GM23338 (cell line): ENCODE data around the gene MAP3K9.

ENCODE experiments used
- CREB1 ChIP-seq: fragments of 250-450 bp; sonication (Bioruptor Pico); IDR thresholded peaks from 2 replicates; pipeline ENCODE4 v1.5.0; 2020; ENCODE audit warnings: low read depth, mild to moderate bottlenecking, moderate library complexity
- CTCF ChIP-seq, 2 experiments: fragments of 200-600 bp in 1 of 2; sonication (generic) in 1 of 2; conservative IDR thresholded peaks; 2 replicates each; pipeline versions ENCODE4 v1.5.1 to v1.6.1; 2016 to 2017; ENCODE audit warnings: antibody characterized with exemption in 2 of 2, low read depth in 2 of 2, mild to moderate bottlenecking in 2 of 2, moderate library complexity in 1 of 2
- EZH2 ChIP-seq: fragments of 200-600 bp; sonication (generic); IDR thresholded peaks from one replicate; pipeline ENCODE4 v1.8.0; 2017; ENCODE audit warnings: antibody characterized with exemption, mild to moderate bottlenecking, low read depth; ENCODE audit not compliant: unreplicated experiment
- EZH2phosphoT487 ChIP-seq: fragments of 200-600 bp; sonication (generic); IDR thresholded peaks from one replicate; pipeline ENCODE4 v1.8.1; 2018; ENCODE audit warnings: antibody characterized with exemption; ENCODE audit not compliant: unreplicated experiment
- JUNB ChIP-seq: IDR thresholded peaks from one replicate; pipeline ENCODE4 v1.6.1; 2016; ENCODE audit warnings: antibody characterized with exemption; ENCODE audit not compliant: unreplicated experiment
- POLR2AphosphoS5 ChIP-seq: IDR thresholded peaks from 2 replicates; pipeline ENCODE4 v1.6.1; 2016; ENCODE audit warnings: antibody characterized with exemption, low read depth
- REST ChIP-seq: IDR thresholded peaks from one replicate; pipeline ENCODE4 v1.6.1; 2018; ENCODE audit warnings: antibody characterized with exemption; ENCODE audit not compliant: unreplicated experiment
- ZNF114 ChIP-seq: fragments of 250-450 bp; sonication (Bioruptor Pico); IDR thresholded peaks from 2 replicates; pipeline ENCODE4 v1.5.0; 2020; ENCODE audit warnings: mild to moderate bottlenecking, moderate library complexity
- ZNF331 ChIP-seq: fragments of 250-450 bp; sonication (Bioruptor Pico); IDR thresholded peaks from 2 replicates; pipeline ENCODE4 v1.5.0; 2020; ENCODE audit warnings: low read depth, mild to moderate bottlenecking, moderate library complexity
- ZNF462 ChIP-seq: fragments of 250-450 bp; sonication (Bioruptor Pico); IDR thresholded peaks from 2 replicates; pipeline ENCODE4 v1.5.0; 2020; ENCODE audit warnings: mild to moderate bottlenecking, moderate library complexity

- TF ChIP-seq CTCF (conservative IDR thresholded peaks at IDR 0.05; ENCODE audit: low read depth in 2 of 2) (no peak), EZH2 (no peak), POLR2AphosphoS5 (no peak; the same call in 1 of the 2 replicates), ZNF114 (no peak), REST (no peak), CREB1 (CRISPR knock-in tag) (no peak), JUNB (no peak), EZH2phosphoT487 (no peak), ZNF462 (CRISPR knock-in tag) (no peak), ZNF331 (no peak)
Measured at GRCh38 chr14:70808416-70809224, 693 bp downstream of the MAP3K9 start.
